Mesendoderm (in vitro differentiated cells): Measurements from ENCODE around the gene INPP5B.

ENCODE experiments used
- DNase-seq: peaks from one replicate; pipeline ENCODE4 v3.0.0; 2013
- H2AK5ac ChIP-seq: 2 replicates; pipeline ENCODE4 v1.6.1; 2013; ENCODE audit warnings: low read length, inconsistent platforms
- H2BK120ac ChIP-seq: 2 replicates; pipeline ENCODE4 v1.6.1; 2013; ENCODE audit warnings: low read depth, mild to moderate bottlenecking, low read length, moderate library complexity, mixed read lengths
- H2BK15ac ChIP-seq: replicated peaks from 2 replicates; pipeline ENCODE4 v1.6.1; 2013; ENCODE audit warnings: low read depth, mild to moderate bottlenecking, moderate library complexity
- H2BK5ac ChIP-seq: 2 replicates; pipeline ENCODE4 v1.6.1; 2013; ENCODE audit warnings: low read length, inconsistent platforms
- H3K18ac ChIP-seq: 2 replicates; pipeline ENCODE4 v1.6.1; 2013; ENCODE audit warnings: mild to moderate bottlenecking, low read length, mixed read lengths
- H3K23ac ChIP-seq: one replicate; pipeline ENCODE4 v1.6.1; 2013; ENCODE audit warnings: low read length
- H3K27ac ChIP-seq: 2 replicates; pipeline ENCODE4 v1.5.1; 2013; ENCODE audit warnings: low read depth, mild to moderate bottlenecking, inconsistent platforms, low read length, moderate library complexity
- H3K27me3 ChIP-seq: 2 replicates; pipeline ENCODE4 v1.6.1; 2013; ENCODE audit warnings: low read length, control low read depth, mild to moderate bottlenecking, inconsistent platforms; ENCODE audit not compliant: insufficient read depth, poor library complexity
- H3K36me3 ChIP-seq: 2 replicates; pipeline ENCODE4 v1.6.1; 2013; ENCODE audit warnings: low read length, inconsistent platforms; ENCODE audit not compliant: control insufficient read depth, insufficient read depth
- H3K4ac ChIP-seq: one replicate; pipeline ENCODE4 v1.6.1; 2013; ENCODE audit warnings: low read depth, mild to moderate bottlenecking, low read length, moderate library complexity
- H3K4me1 ChIP-seq: 2 replicates; pipeline ENCODE4 v1.6.1; 2013; ENCODE audit warnings: low read depth, low read length, inconsistent platforms; ENCODE audit not compliant: control insufficient read depth
- H3K4me2 ChIP-seq: 2 replicates; pipeline ENCODE4 v1.6.1; 2013; ENCODE audit warnings: low read length
- H3K4me3 ChIP-seq: 2 replicates; pipeline ENCODE4 v1.5.1; 2013; ENCODE audit warnings: mild to moderate bottlenecking, low read length
- H3K56ac ChIP-seq: one replicate; pipeline ENCODE4 v1.6.1; 2013; ENCODE audit warnings: low read length
- H3K79me1 ChIP-seq: 2 replicates; pipeline ENCODE4 v1.6.1; 2013; ENCODE audit warnings: low read length, inconsistent platforms
- H3K79me2 ChIP-seq: 2 replicates; pipeline ENCODE4 v1.6.1; 2013; ENCODE audit warnings: mild to moderate bottlenecking, low read length; ENCODE audit not compliant: control insufficient read depth, insufficient read depth
- H3K9ac ChIP-seq: 2 replicates; pipeline ENCODE4 v1.6.1; 2013; ENCODE audit warnings: low read length, inconsistent platforms
- H4K5ac ChIP-seq: one replicate; pipeline ENCODE4 v1.6.1; 2013; ENCODE audit warnings: low read length
- H4K8ac ChIP-seq: one replicate; pipeline ENCODE4 v1.6.1; 2013; ENCODE audit warnings: low read depth, mild to moderate bottlenecking, control low read depth, low read length, moderate library complexity
- WGBS: extraction: QIAGEN DNeasy Blood & Tissue Kit; methylation state at CpG from one replicate; pipeline ENCODE4 v1.1.7; 2013; ENCODE audit warnings: low lambda C conversion rate, missing lambda C conversion rate; ENCODE audit not compliant: insufficient coverage; ENCODE audit errors: extremely low coverage; 5-methylcytosine and 5-hydroxymethylcytosine counted together

The INPP5B gene

DNA sequence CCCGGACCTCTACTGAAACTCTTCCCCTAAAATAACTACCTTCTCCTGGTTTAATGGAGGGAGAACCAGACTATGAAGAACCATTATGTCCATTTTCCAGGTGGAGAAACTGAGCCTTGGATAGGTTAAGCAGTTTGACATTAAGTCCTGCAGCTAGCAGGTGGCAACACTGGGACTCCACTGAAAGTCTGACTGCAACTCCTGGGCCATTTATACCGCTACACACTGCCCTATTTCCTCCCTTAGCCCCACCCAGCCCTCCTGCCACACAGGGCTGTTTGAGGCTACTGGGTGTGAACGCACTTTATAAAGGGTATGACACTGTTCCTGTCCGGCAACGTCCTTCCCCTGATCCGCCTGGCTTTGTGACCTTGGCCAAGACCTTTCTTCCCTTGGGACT is 511 bp upstream of the INPP5B start:
- Histone ChIP-seq H3K18ac (no peak overlapping the region), H3K79me2 (no peaks in the 10 kb centered on the region), H3K4ac (no peak overlapping the region), H3K36me3 (no peaks in the 10 kb centered on the region), H4K5ac (no peak overlapping the region), H3K4me2 (no peak overlapping the region), H3K4me3 (no peak overlapping the region), H2BK120ac (no peak overlapping the region), H2BK15ac (no peak overlapping the region), H4K8ac (no peak overlapping the region), H3K23ac (no peak overlapping the region), H3K27ac (no peak overlapping the region), H3K79me1 (no peaks in the 10 kb centered on the region), H3K4me1 (no peaks in the 10 kb centered on the region), H2BK5ac (no peak overlapping the region), H2AK5ac (no peak overlapping the region), H3K9ac (no peak overlapping the region), H3K56ac (peak overlapping the region; percentile 17), H3K27me3 (no peaks in the 10 kb centered on the region)
- DNase-seq = no peak
- WGBS = no CpG with 5 or more reads among the region's 6 CpGs

DNA sequence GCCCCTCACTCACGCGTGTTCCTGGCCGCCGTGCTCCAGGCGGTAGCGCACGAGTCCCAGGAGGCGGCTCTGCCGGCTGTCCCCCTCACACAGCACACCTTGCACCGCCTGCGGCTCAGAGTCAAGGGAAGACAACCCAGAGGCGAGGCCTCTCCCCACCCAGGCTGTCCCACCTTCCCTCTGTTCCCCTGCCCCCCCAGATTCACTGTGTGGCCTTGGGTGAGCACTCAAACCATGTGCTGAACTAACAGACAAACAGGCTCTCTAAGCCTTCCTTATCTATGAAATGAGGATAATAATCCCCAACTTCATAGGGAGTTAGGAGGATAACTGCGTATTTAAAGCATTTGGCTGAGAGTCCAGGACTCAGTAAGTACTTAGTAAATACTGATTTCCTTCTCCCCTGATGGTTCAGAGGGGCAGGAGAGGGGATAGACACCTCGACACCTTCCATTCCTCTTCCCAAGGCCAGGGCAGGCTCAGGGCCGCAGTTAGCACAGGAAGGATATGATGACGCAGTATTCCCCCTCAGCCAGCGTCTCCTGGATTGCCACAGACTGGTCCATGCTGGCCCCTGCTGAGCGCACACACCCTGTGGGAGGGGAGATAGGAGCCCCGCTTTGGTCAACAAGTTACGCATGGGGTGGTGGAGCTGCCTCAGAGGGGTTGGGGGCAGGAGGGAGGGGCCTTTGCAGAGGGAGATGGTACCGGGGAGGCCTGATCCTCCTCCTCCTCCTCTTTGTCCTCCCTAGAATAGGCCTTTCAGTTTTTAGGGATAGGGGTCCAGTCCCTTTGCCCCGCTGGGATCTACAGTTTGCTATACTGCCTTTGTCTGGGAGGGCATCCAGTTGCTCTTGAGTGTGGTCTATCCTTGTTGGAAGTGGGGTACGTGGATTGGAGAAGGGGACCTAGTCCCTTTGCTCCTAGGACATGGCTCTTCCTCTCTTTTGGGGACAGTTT is 830 bp downstream of the INPP5B start:
- Histone ChIP-seq H3K27ac (no peak overlapping the region), H3K56ac (peak overlapping the region; percentile 93)

GRCh38 chr1:37945251-37945650 is 1.6 kb downstream of the INPP5B start:
- H2AK5ac ChIP-seq = no peak overlapping the region
- no peaks in the 10 kb centered on the region for H3K36me3 ChIP-seq
- H3K4me1 ChIP-seq = no peaks in the 10 kb centered on the region
- H3K4me3 ChIP-seq = no peak overlapping the region
- H3K79me1 ChIP-seq = no peaks in the 10 kb centered on the region
- no peak overlapping the region for H3K9ac ChIP-seq
- H3K79me2 ChIP-seq = no peaks in the 10 kb centered on the region
- no peak overlapping the region for H3K4me2 ChIP-seq
- no peak overlapping the region for H3K4ac ChIP-seq
- H2BK5ac ChIP-seq = no peak overlapping the region
- WGBS = no CpG with 5 or more reads among the region's 5 CpGs
- H3K27me3 ChIP-seq = no peaks in the 10 kb centered on the region
- no peak overlapping the region for H3K23ac ChIP-seq
- no peak overlapping the region for H4K8ac ChIP-seq
- H2BK120ac ChIP-seq = no peak overlapping the region
- H3K18ac ChIP-seq = no peak overlapping the region
- DNase-seq = no peak
- H3K27ac ChIP-seq = no peak overlapping the region
- no peak overlapping the region for H2BK15ac ChIP-seq
- H3K56ac ChIP-seq = no peak overlapping the region
- no peak overlapping the region for H4K5ac ChIP-seq

More for the DNA sequence above, 830 bp downstream of the INPP5B start:
- Histone ChIP-seq H2AK5ac (no peak overlapping the region), H3K27me3 (no peaks in the 10 kb centered on the region), H2BK5ac (no peak overlapping the region), H3K79me2 (no peaks in the 10 kb centered on the region), H2BK120ac (no peak overlapping the region), H3K4ac (no peak overlapping the region), H3K4me2 (peak overlapping the region; percentile 90), H3K9ac (peak overlapping the region; percentile 83), H2BK15ac (no peak overlapping the region), H3K18ac (peak overlapping the region; percentile 1), H3K36me3 (no peaks in the 10 kb centered on the region), H4K5ac (no peak overlapping the region), H3K23ac (no peak overlapping the region), H3K4me1 (no peaks in the 10 kb centered on the region), H4K8ac (no peak overlapping the region), H3K79me1 (no peaks in the 10 kb centered on the region), H3K4me3 (peak overlapping the region; percentile 54)
- DNase-seq = peak; percentile 57
- no CpG with 5 or more reads among the region's 23 CpGs for WGBS

GRCh38 chr1:37944816-37945215 is 2.0 kb downstream of the INPP5B start:
- H2BK120ac ChIP-seq = no peak overlapping the region
- no peak overlapping the region for H3K4ac ChIP-seq
- H2BK5ac ChIP-seq = no peak overlapping the region
- H3K27ac ChIP-seq = no peak overlapping the region
- H2AK5ac ChIP-seq = no peak overlapping the region
- H3K36me3 ChIP-seq = peaks cover 1% of the 10 kb centered on the region
- H3K79me1 ChIP-seq = no peaks in the 10 kb centered on the region
- H3K4me1 ChIP-seq = no peaks in the 10 kb centered on the region
- H3K18ac ChIP-seq = no peak overlapping the region
- no peak overlapping the region for H3K4me2 ChIP-seq
- no peaks in the 10 kb centered on the region for H3K79me2 ChIP-seq
- no peak overlapping the region for H3K9ac ChIP-seq
- no peak overlapping the region for H3K56ac ChIP-seq
- H3K4me3 ChIP-seq = no peak overlapping the region
- no peak overlapping the region for H3K23ac ChIP-seq
- no CpG with 5 or more reads among the region's 5 CpGs for WGBS
- no peak overlapping the region for H4K5ac ChIP-seq
- H4K8ac ChIP-seq = no peak overlapping the region
- no peaks in the 10 kb centered on the region for H3K27me3 ChIP-seq
- no peak overlapping the region for H2BK15ac ChIP-seq
- no peak for DNase-seq

DNA sequence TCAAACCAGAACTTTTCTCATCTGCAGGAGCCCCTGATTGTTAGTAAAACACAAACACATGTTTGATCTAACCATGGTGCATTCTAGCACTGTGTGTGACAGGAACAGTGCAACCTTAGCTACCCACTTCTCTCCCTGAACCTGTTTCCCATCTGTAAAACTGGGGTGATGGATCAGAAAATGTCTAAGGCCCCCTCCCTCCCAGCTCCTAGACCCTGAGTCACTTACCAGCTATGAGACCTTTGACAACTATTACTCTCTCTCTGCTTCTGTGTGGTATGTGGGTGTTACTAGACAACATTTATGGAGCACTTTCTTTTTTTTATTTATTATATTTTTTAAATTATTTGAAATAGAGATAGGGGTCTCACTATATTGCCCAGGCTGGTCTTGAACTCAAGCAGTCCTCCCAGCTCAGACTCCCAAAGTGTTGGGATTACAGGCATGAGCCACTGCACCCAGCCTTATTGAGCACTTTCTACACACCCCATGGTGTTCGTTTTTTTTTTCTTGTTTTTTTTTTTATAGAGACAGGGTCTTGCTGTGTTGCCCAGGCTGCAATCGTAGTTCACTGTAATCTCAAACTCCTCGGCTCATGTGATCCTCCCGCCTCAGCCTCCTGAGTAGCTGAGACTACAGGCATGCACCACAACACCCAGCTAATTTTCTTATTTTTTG is 2.6 kb downstream of the INPP5B start:
- H3K18ac ChIP-seq = no peak overlapping the region
- H2BK5ac ChIP-seq = no peak overlapping the region
- H2AK5ac ChIP-seq = no peak overlapping the region
- no peak overlapping the region for H3K23ac ChIP-seq
- no peaks in the 10 kb centered on the region for H3K79me1 ChIP-seq
- H3K36me3 ChIP-seq = peaks cover 1% of the 10 kb centered on the region
- H3K4me3 ChIP-seq = no peak overlapping the region
- no peaks in the 10 kb centered on the region for H3K27me3 ChIP-seq
- H3K27ac ChIP-seq = no peak overlapping the region
- no peak overlapping the region for H3K9ac ChIP-seq
- no peaks in the 10 kb centered on the region for H3K4me1 ChIP-seq
- H4K5ac ChIP-seq = no peak overlapping the region
- H3K4ac ChIP-seq = no peak overlapping the region
- H3K4me2 ChIP-seq = no peak overlapping the region
- no CpG with 5 or more reads among the region's 4 CpGs for WGBS
- H3K79me2 ChIP-seq = no peaks in the 10 kb centered on the region
- H2BK120ac ChIP-seq = no peak overlapping the region
- H3K56ac ChIP-seq = no peak overlapping the region
- H2BK15ac ChIP-seq = no peak overlapping the region
- H4K8ac ChIP-seq = no peak overlapping the region
- no peak for DNase-seq
